Heart right ventricle (tissue), 16 donors: ENCODE data around the gene TNS1. TPM values are rescaled to one million over a fixed set of nuclear protein-coding genes. Genes with fewer than 3 reads are reported as not detected.

Experiments used
- ATAC-seq, 8 donors: fragments of 200-7000 bp; cut with Tn5 transposase; one replicate each; pipeline ENCODE4 v1.9.1; 2020; ENCODE audit warnings: mild to moderate bottlenecking in 8 of 8, moderate library complexity in 8 of 8, moderate number of reproducible peaks in 1 of 8
- DNase-seq, 2 donors: peaks; one replicate each; pipeline ENCODE4 v3.0.0-alpha.2; 2020
- H3K27ac ChIP-seq, 10 donors: fragments of 200-600 bp; sonication (generic) in 2 of 10; one replicate each; pipeline versions ENCODE4 v1.5.0 to v1.8.0; 2020 to 2022; ENCODE audit warnings: mild to moderate bottlenecking in 3 of 10
- H3K27me3 ChIP-seq, 7 donors: fragments of 200-600 bp; one replicate each; pipeline ENCODE4 v1.8.0; 2021 to 2022; ENCODE audit warnings: mild to moderate bottlenecking in 2 of 7
- H3K36me3 ChIP-seq, 9 donors: fragments of 200-600 bp; sonication (generic) in 1 of 9; one replicate each; pipeline versions ENCODE4 v1.5.0 to v1.8.0; 2020 to 2022; ENCODE audit warnings: mild to moderate bottlenecking in 2 of 9
- H3K4me1 ChIP-seq, 9 donors: fragments of 200-600 bp; sonication (generic) in 1 of 9; one replicate each; pipeline versions ENCODE4 v1.5.0 to v1.8.0; 2020 to 2022; ENCODE audit warnings: mild to moderate bottlenecking in 4 of 9
- H3K4me3 ChIP-seq, 10 donors: fragments of 200-600 bp; sonication (generic) in 2 of 10; one replicate each; pipeline versions ENCODE4 v1.5.0 to v1.8.0; 2020 to 2022; ENCODE audit warnings: mild to moderate bottlenecking in 7 of 10, moderate library complexity in 2 of 10
- H3K9me3 ChIP-seq, 11 donors: fragments of 200-600 bp in 10 of 11; sonication (generic) in 2 of 11; one replicate each; pipeline versions ENCODE4 v1.5.0 to v1.8.0; 2013 to 2022; ENCODE audit warnings: mild to moderate bottlenecking in 2 of 11, control low read depth in 1 of 11, moderate library complexity in 1 of 11
- CTCF ChIP-seq, 9 donors: fragments of 200-600 bp; sonication (generic) in 2 of 9; IDR thresholded peaks; one replicate each; pipeline versions ENCODE4 v1.5.0 to v1.8.0; 2021 to 2022; ENCODE audit warnings: antibody characterized with exemption in 9 of 9, mild to moderate bottlenecking in 5 of 9, moderate library complexity in 1 of 9
- WGBS, 2 donors: extraction: QIAGEN DNeasy Blood & Tissue Kit; methylation state at CpG; one replicate each; pipeline ENCODE4 v1.1.7; 2013; ENCODE audit warnings: inconsistent platforms in 1 of 2; 5-methylcytosine and 5-hydroxymethylcytosine counted together
- intact Hi-C, 10 donors: fragments of 100-400 bp; cut with DNase I; formaldehyde crosslinking; loops; one replicate each; pipeline versions ENCODE4 v1.11.1 to v1.14.2; 2022
- polyA plus RNA-seq, 2 donors: library from polyadenylated mRNA; stranded (reverse); fragments of 200-250 nt; gene quantifications; one replicate each; pipeline ENCODE4 v1.2.3, GENCODE V29; 2013
- total RNA-seq, 10 donors: library from RNA; stranded (reverse); fragmentation: NEBNext Ultra II Directional in 3 of 10; extraction: Animal tissue kit (Norgen Biotek cat#: 25700) in 3 of 10; gene quantifications; one replicate each; pipeline versions ENCODE4 v1.2.1 to v1.2.4, GENCODE V29; 2021 to 2023
- donor health status: Arrhythmogenic right ventricular cardiomyopathy.
- donor health status: ischemic (EF 13 %, LVEDD 7.1; RV severe dilation, severe dysfunction).
- donor health status: healthy with polysubstance abuse.
- donor health status: DM: no; HTN: yes; CAD: no.
- donor health status: DM: no; HTN: no; CAD: no.
- donor health status: ischemic (EF 25% LVEDD 6.9; RV normal size, moderate dysfunction).
- donor health status: ischemic (EF 25% LVEDD 5.7; RV mildly dilated, moderate dysfunction).
- donor health status: healthy.
- donor health status: DM: yes; HTN: yes; CAD: no.
- donor health status: Ischemic cardiomyopathy.
- donor health status: ischemic (EF 35%, LVEDD 5.7; RV mildly dilated, moderate dysfunction).
- donor health status: nonischemic (EF 11% LVEDD 7.7; RV severe dilation, severe dysfunction).
- donor health status: DM: yes; HTN: yes; CAD: no.
- donor health status: PGD.
- donor health status: ischemic (EF 29% LVEDD 5.4; RV normal size, mild dysfunction).
- donor health status: nonischemic (EF 23%, LVEDD 6.1; RV moderate dilation, normal function).

Gene TNS1
- total and polyA plus RNA-seq, 12 donors, result 64.6 to 844 (median 731) TPM

- Histone ChIP-seq H3K4me3 (no peak overlapping the region), H3K4me1 (peaks cover 18 to 94% (median 65%) of the 10 kb centered on the region in 9 donors), H3K27me3 (no peaks in the 10 kb centered on the region), H3K27ac (peak overlapping the region in 8 of 10 donors; percentile 77 to 90 (median 89)), H3K36me3 (peaks cover 0 to 3% (median 0%) of the 10 kb centered on the region in 9 donors), H3K9me3 (peaks cover 0 to 4% (median 0%) of the 10 kb centered on the region in 11 donors)
- no peak for DNase-seq
- TF ChIP-seq CTCF (IDR thresholded peaks at IDR 0.05), result no peak
- 57% methylated on average over 5 of the region's 5 CpGs for WGBS, 2 donors
- peak in 7 of 8 donors; percentile 15 to 77 (median 38) for ATAC-seq
- intact Hi-C loops, result loop anchor here in 3 of 10 donors (5.0 kb wide), 3 partner anchors 33 to 93 kb away; no protein-coding TSS in a partner anchor
Observed at GRCh38 chr2:217980036-217980435, 22.8 kb downstream of the TNS1 start.

GRCh38 chr2:217979151-217979811 lies 23.5 kb downstream of the TNS1 start:
- peak overlapping the region in 9 of 10 donors; percentile 41 to 70 (median 62) for H3K4me3 ChIP-seq
- H3K4me1 ChIP-seq, result peaks cover 20 to 94% (median 71%) of the 10 kb centered on the region in 9 donors

GRCh38 chr2:217978536-217979150 lies 24.2 kb downstream of the TNS1 start:
- H3K36me3 ChIP-seq, result no peaks in the 10 kb centered on the region
- H3K4me1 ChIP-seq, result peaks cover 20 to 94% (median 68%) of the 10 kb centered on the region in 9 donors
- 4 to 5% methylated on average over 44 to 46 of the region's 46 CpGs for WGBS, 2 donors
- peak; percentile 23 to 57 (median 38) for ATAC-seq
- DNase-seq, result no peak
- no peaks in the 10 kb centered on the region for H3K27me3 ChIP-seq
- no peak for TF ChIP-seq CTCF (IDR thresholded peaks at IDR 0.05)
- intact Hi-C loops, result loop anchor here in 1 of 10 donors (5.0 kb wide), 1 partner anchor 36 kb away; no protein-coding TSS in a partner anchor
- peak overlapping the region; percentile 36 to 70 (median 60) for H3K4me3 ChIP-seq
- peaks cover 0 to 4% (median 0%) of the 10 kb centered on the region in 11 donors for H3K9me3 ChIP-seq
- H3K27ac ChIP-seq, result peak overlapping the region; percentile 67 to 90 (median 86)

More at GRCh38 chr2:217979151-217979811, 23.5 kb downstream of the TNS1 start:
- WGBS, 2 donors, result 21 to 29% methylated on average over 10 of the region's 10 CpGs
- H3K36me3 ChIP-seq, result peaks cover 0 to 3% (median 0%) of the 10 kb centered on the region in 9 donors
- intact Hi-C loops, result loop anchor here in 1 of 10 donors (5.0 kb wide), 1 partner anchor 37 kb away; no protein-coding TSS in a partner anchor
- peak; percentile 1 to 27 (median 12) for ATAC-seq
- peaks cover 0 to 4% (median 0%) of the 10 kb centered on the region in 11 donors for H3K9me3 ChIP-seq
- no peaks in the 10 kb centered on the region for H3K27me3 ChIP-seq
- DNase-seq, result no peak
- H3K27ac ChIP-seq, result peak overlapping the region; percentile 67 to 90 (median 86)
- no peak for TF ChIP-seq CTCF (IDR thresholded peaks at IDR 0.05)

GRCh38 chr2:217977840-217978535 lies 24.8 kb downstream of the TNS1 start:
- Histone ChIP-seq H3K27me3 (no peaks in the 10 kb centered on the region), H3K4me1 (peaks cover 20 to 94% (median 68%) of the 10 kb centered on the region in 9 donors), H3K36me3 (no peaks in the 10 kb centered on the region), H3K4me3 (peak overlapping the region; percentile 36 to 70 (median 60)), H3K9me3 (peaks cover 0 to 4% (median 0%) of the 10 kb centered on the region in 11 donors), H3K27ac (peak overlapping the region; percentile 67 to 90 (median 86))
- peak in 1 of 8 donors; percentile 0 for ATAC-seq
- no peak for TF ChIP-seq CTCF (IDR thresholded peaks at IDR 0.05)
- 34 to 35% methylated on average over 16 of the region's 16 CpGs for WGBS, 2 donors
- no peak for DNase-seq
- intact Hi-C loops, result loop anchor here in 1 of 10 donors (5.0 kb wide), 1 partner anchor 36 kb away; no protein-coding TSS in a partner anchor
